Caco-2 (cell line): ENCODE data around the gene GEMIN7. TPM values are rescaled to one million over a fixed set of nuclear protein-coding genes. Genes with fewer than 3 reads are reported as not detected.

Experiments
- BruUV-seq: library from RNA; stranded (reverse); fragments of 400-500 nt; replicated peaks from 2 replicates; lab custom pipeline; 2021; lab: Mats Ljungman, UMichigan
- CTCF ChIA-PET: fragments of 300-600 bp; sonication (Branson Sonifier 250); formaldehyde crosslinking; loops from one replicate; lab custom pipeline; 2022; ENCODE audit warnings: antibody characterized with exemption; lab: Charles Lee
- POLR2A ChIA-PET: fragments of 300-600 bp; sonication (Branson Sonifier 250); formaldehyde crosslinking; loops from one replicate; lab custom pipeline; 2022; ENCODE audit warnings: antibody characterized with exemption; lab: Charles Lee
- DNase-seq, 2 experiments: peaks; one replicate each; pipeline versions ENCODE4 v3.0.0 to v3.0.0-alpha.2; 2020 to 2022
- H3K27me3 ChIP-seq: replicated peaks from 2 replicates; pipeline ENCODE4 v1.6.0; 2011; ENCODE audit warnings: low read length; ENCODE audit not compliant: control insufficient read depth, insufficient read depth
- H3K36me3 ChIP-seq: 2 replicates; pipeline ENCODE4 v1.5.1; 2011; ENCODE audit warnings: low read length; ENCODE audit not compliant: control insufficient read depth, insufficient read depth
- H3K4me1 ChIP-seq: fragments of 250-450 bp; sonication (Bioruptor Pico); 2 replicates; pipeline ENCODE4 v1.5.1; 2020; ENCODE audit warnings: mild to moderate bottlenecking
- H3K4me3 ChIP-seq: 2 replicates; pipeline ENCODE4 v1.5.1; 2011; ENCODE audit warnings: low read depth, mild to moderate bottlenecking, control low read depth, low read length
- H3K9me3 ChIP-seq: fragments of 250-450 bp; sonication (Bioruptor Pico); 2 replicates; pipeline ENCODE4 v1.5.1; 2020; ENCODE audit warnings: mild to moderate bottlenecking, moderate library complexity
- H3K27ac Mint-ChIP-seq: one replicate; pipeline ENCODE4 v1.8.0; 2022; ENCODE audit warnings: mixed read lengths; ENCODE audit not compliant: unreplicated experiment
- H3K27me3 Mint-ChIP-seq: one replicate; pipeline ENCODE4 v1.8.0; 2022; ENCODE audit warnings: mixed read lengths; ENCODE audit not compliant: insufficient read depth, unreplicated experiment
- H3K36me3 Mint-ChIP-seq: one replicate; pipeline ENCODE4 v1.8.0; 2022; ENCODE audit warnings: mild to moderate bottlenecking, mixed read lengths; ENCODE audit not compliant: insufficient read depth, unreplicated experiment
- H3K4me1 Mint-ChIP-seq: one replicate; pipeline ENCODE4 v1.8.0; 2022; ENCODE audit warnings: low read depth, mixed read lengths; ENCODE audit not compliant: unreplicated experiment
- H3K4me3 Mint-ChIP-seq: one replicate; pipeline ENCODE4 v1.8.0; 2022; ENCODE audit warnings: mild to moderate bottlenecking, moderate library complexity, mixed read lengths; ENCODE audit not compliant: unreplicated experiment
- H3K9me3 Mint-ChIP-seq: one replicate; pipeline ENCODE4 v1.8.0; 2022; ENCODE audit warnings: mixed read lengths; ENCODE audit not compliant: unreplicated experiment
- CTCF ChIP-seq, 2 experiments: fragments of 200-600 bp in 1 of 2; IDR thresholded peaks; 1 replicate in 1 of 2; 2 replicates in 1 of 2; pipeline versions ENCODE4 v1.5.1 to v1.8.0; 2011 to 2022; ENCODE audit warnings: antibody characterized with exemption in 1 of 2, control low read depth in 1 of 2, inconsistent platforms in 1 of 2, low read depth in 1 of 2, low read length in 1 of 2, mild to moderate bottlenecking in 1 of 2, moderate library complexity in 1 of 2; ENCODE audit not compliant: insufficient read depth in 1 of 2, severe bottlenecking in 1 of 2, unreplicated experiment in 1 of 2
- intact Hi-C: fragments of 100-400 bp; cut with micrococcal nuclease; formaldehyde crosslinking; loops from one replicate; pipeline ENCODE4 v1.10.0; 2022; ENCODE audit not compliant: unreplicated experiment
- total RNA-seq: library from RNA; stranded (reverse); gene quantifications from 2 replicates; pipeline ENCODE4 v1.2.3, GENCODE V29; 2022

The GEMIN7 gene
- total RNA-seq, 1 experiment from 2014 or later, result 49.3 TPM

DNA sequence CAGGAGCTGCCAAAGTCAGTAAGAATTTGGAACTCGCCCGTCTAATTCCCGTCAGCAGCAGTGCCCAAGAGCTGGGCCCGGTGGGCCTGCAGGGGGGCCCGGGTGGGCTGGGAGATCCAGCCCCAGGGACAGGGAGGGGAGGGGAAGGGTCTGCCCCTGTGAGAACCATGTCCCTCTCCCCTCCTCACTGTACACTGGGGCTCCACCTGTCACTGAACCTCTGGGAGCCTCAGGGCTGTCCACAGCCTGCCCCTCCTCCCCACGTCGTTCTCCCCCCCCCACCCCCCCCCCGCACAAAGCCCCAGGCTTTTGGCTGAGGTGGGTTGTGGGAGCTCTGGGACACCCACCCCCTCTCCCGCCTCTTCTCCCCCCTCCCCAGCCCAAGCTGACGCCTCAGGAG lies 11.0 kb upstream of the GEMIN7 start:
- Mint-ChIP-seq H3K27ac (no peak overlapping the region), H3K36me3 (peaks cover 78% of the 10 kb centered on the region), H3K9me3 (no peaks in the 10 kb centered on the region), H3K4me1 (no peaks in the 10 kb centered on the region), H3K4me3 (no peak overlapping the region), H3K27me3 (no peaks in the 10 kb centered on the region)
- DNase-seq, result no peak
- Histone ChIP-seq H3K27me3 (no peaks in the 10 kb centered on the region), H3K4me1 (no peaks in the 10 kb centered on the region), H3K4me3 (no peak overlapping the region), H3K9me3 (no peaks in the 10 kb centered on the region), H3K36me3 (peaks cover 3% of the 10 kb centered on the region)
- BruUV-seq, result no TSS peak
- intact Hi-C loops, result no loop called here
- no peak for TF ChIP-seq CTCF (IDR thresholded peaks at IDR 0.05; ENCODE audit: insufficient read depth in 1 of 2, low read depth in 1 of 2, low read length in 1 of 2, severe bottlenecking in 1 of 2, unreplicated experiment in 1 of 2)
- POLR2A ChIA-PET, result no interaction called here
- CTCF ChIA-PET, result interaction anchor here (0.6 kb wide), 1 partner anchor 8 kb away, joined by 3 read pairs; no protein-coding TSS in a partner anchor

DNA sequence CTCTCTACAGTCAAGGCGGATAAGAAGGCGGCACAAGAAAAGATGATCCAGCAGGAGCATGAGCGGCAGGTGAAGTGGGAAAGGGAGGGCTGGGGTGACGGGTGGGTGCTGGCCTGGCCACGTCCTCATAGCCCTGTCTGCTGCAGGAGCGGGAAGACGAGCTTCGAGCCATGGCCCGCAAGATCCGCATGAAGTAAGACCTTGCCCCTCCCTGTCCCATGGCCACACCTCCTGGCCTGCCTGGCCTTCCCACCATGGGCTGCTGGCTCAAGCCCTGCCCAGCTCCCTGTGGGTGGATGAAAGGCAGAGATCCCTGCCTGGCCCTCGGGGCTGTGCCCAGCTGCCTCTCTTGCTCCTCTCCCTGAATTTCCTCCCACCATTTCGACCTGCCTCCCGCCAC lies 10.0 kb upstream of the GEMIN7 start:
- ChIA-PET POLR2A (interaction anchor here (0.6 to 0.7 kb wide), 2 partner anchors 14 to 179 kb away, joined by 3 to 6 read pairs; no protein-coding TSS in a partner anchor), CTCF (interaction anchor here (0.6 kb wide), 1 partner anchor 178 kb away, joined by 4 read pairs; no protein-coding TSS in a partner anchor)
- H3K27me3 Mint-ChIP-seq, result no peaks in the 10 kb centered on the region
- Histone ChIP-seq H3K36me3 (peaks cover 3% of the 10 kb centered on the region; the same call in 1 of the 2 replicates), H3K4me1 (no peaks in the 10 kb centered on the region), H3K27me3 (no peaks in the 10 kb centered on the region), H3K4me3 (no peak overlapping the region), H3K9me3 (no peaks in the 10 kb centered on the region)
- H3K36me3 Mint-ChIP-seq, result peaks cover 70% of the 10 kb centered on the region
- no TSS peak for BruUV-seq
- H3K4me1 Mint-ChIP-seq, result no peaks in the 10 kb centered on the region
- H3K27ac Mint-ChIP-seq, result no peak overlapping the region
- H3K9me3 Mint-ChIP-seq, result no peaks in the 10 kb centered on the region
- no peak overlapping the region for H3K4me3 Mint-ChIP-seq
- TF ChIP-seq CTCF (IDR thresholded peaks at IDR 0.05; ENCODE audit: insufficient read depth in 1 of 2, low read depth in 1 of 2, low read length in 1 of 2, severe bottlenecking in 1 of 2, unreplicated experiment in 1 of 2), result no peak
- DNase-seq, result no peak
- intact Hi-C loops, result no loop called here

DNA sequence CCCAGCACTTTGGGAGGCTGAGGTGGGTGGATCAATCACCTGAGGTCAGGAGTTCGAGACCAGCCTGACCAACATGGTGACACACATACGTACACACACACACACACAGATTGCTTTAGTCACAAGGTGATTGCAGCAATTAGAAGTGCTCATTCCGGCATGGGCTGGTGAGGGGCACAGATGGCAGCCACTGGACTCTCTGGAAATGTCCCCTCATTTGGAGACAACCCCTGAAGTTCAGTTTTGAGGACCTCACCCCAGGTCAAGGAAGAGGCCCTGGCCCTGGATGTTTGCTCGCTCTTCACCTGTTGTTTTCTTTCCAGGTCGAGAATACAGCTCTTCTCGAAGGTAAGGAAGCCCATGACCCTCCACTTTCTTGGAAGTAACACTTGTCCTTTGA lies 8.8 kb upstream of the GEMIN7 start:
- H3K36me3 ChIP-seq, result peaks cover 3% of the 10 kb centered on the region; the same call in 1 of the 2 replicates
- Mint-ChIP-seq H3K9me3 (no peaks in the 10 kb centered on the region), H3K36me3 (peaks cover 68% of the 10 kb centered on the region), H3K4me1 (peaks cover 6% of the 10 kb centered on the region), H3K27me3 (no peaks in the 10 kb centered on the region), H3K4me3 (no peak overlapping the region), H3K27ac (no peak overlapping the region)
- H3K27me3 ChIP-seq, result no peaks in the 10 kb centered on the region
- H3K9me3 ChIP-seq, result no peaks in the 10 kb centered on the region
- ChIA-PET POLR2A (no interaction called here), CTCF (no interaction called here)
- DNase-seq, result no peak
- no TSS peak for BruUV-seq
- no peak for TF ChIP-seq CTCF (IDR thresholded peaks at IDR 0.05; ENCODE audit: insufficient read depth in 1 of 2, low read depth in 1 of 2, low read length in 1 of 2, severe bottlenecking in 1 of 2, unreplicated experiment in 1 of 2)
- H3K4me3 ChIP-seq, result no peak overlapping the region
- intact Hi-C loops, result loop anchor here (10.0 kb wide), 1 partner anchor 165 kb away; the partner anchor contains the start of gene APOE
- peaks cover 3% of the 10 kb centered on the region; the same call in 1 of the 2 replicates for H3K4me1 ChIP-seq
